ENCODE measurements around the gene LYL1. TPM values are rescaled to one million over a fixed set of nuclear protein-coding genes. Genes with fewer than 3 reads are reported as not detected.

Gene LYL1
- total and polyA plus RNA-seq, 9 of the 15 experiments (the other 6 are each of a cell fraction or from before 2014, with no cell fraction given) = 1.3 to 266 (median 34.0) TPM

- in situ Hi-C loops (cut with MboI) (no loop called here), intact Hi-C loops (cut with micrococcal nuclease) (no loop called here)
- peaks cover 35% of the 10 kb centered on the region for H3K79me2 ChIP-seq (ENCODE audit: control insufficient read depth, insufficient read depth, low read length)
- FAIRE-seq (peak; percentile 91), DNase-seq (ENCODE audit: extremely low read depth in 1 of 4, low spot score in 3 of 4) (peak; percentile 63 to 90 (median 78)), ATAC-seq (peak; percentile 62)
- H3K4me1 ChIP-seq (replicated peaks in 1 of 2; ENCODE audit: control insufficient read depth in 2 of 2, insufficient read depth in 2 of 2, low read length in 2 of 2) = peaks cover 36 to 92% of the 10 kb centered on the region in 2 experiments
- H3K27me3 ChIP-seq (ENCODE audit: control insufficient read depth in 2 of 2, insufficient read depth in 2 of 2, low read length in 2 of 2) = no peaks in the 10 kb centered on the region
- BruUV-seq (replicated peaks) = no TSS peak
- H4K20me1 ChIP-seq (replicated peaks; ENCODE audit: control insufficient read depth, insufficient read depth, low read length) = no peaks in the 10 kb centered on the region
- H3K9me1 ChIP-seq (ENCODE audit: control insufficient read depth, insufficient read depth, low read length) = no peaks in the 10 kb centered on the region
- H3K9ac ChIP-seq (ENCODE audit: insufficient read depth in 1 of 2, low read depth in 2 of 2, low read length in 2 of 2) = peak overlapping the region; percentile 72 to 80
- peak overlapping the region; percentile 98 for H3K27ac ChIP-seq (ENCODE audit: extremely low read depth, low read depth, low read length)
- POLR2A ChIA-PET = interaction anchor here (0.6 to 2.8 kb wide), 19 partner anchors 8 to 758 kb away, joined by 3 to 14 read pairs (median 3); partner anchors contain the start of genes DAND5, NACC1 and SYCE2
- WGBS (ENCODE audit: insufficient coverage, low coverage, missing lambda C conversion rate) = 17% methylated on average over 35 of the region's 44 CpGs
- CTCF ChIA-PET (ENCODE audit: low intra/inter-chr PET ratio) = interaction anchor here (2.4 kb wide), 1 partner anchor 113 kb away, joined by 10 read pairs; no protein-coding TSS in a partner anchor
- peak overlapping the region; percentile 53 for H3K4me2 ChIP-seq (ENCODE audit: insufficient read depth, low read length)
- H2AFZ ChIP-seq (ENCODE audit: low read depth, low read length) = peak overlapping the region; percentile 85
- peak overlapping the region; percentile 6; the same call in 1 of the 2 replicates for H3K4me3 ChIP-seq
- peaks cover 30% of the 10 kb centered on the region for H3K36me3 ChIP-seq (ENCODE audit: control insufficient read depth, insufficient read depth, low read length)
- no peaks in the 10 kb centered on the region for H3K9me3 ChIP-seq (replicated peaks; ENCODE audit: control insufficient read depth, insufficient read depth, low read depth, low read length)
- peak; percentile 47; the same call in 1 of the 2 replicates for TF ChIP-seq HBP1 (CRISPR knock-in tag; IDR thresholded peaks at IDR 0.05)
- TF ChIP-seq CXXC5 (CRISPR knock-in tag; IDR thresholded peaks at IDR 0.05) = peak; percentile 74
- no peak for TF ChIP-seq PHB (CRISPR knock-in tag; IDR thresholded peaks at IDR 0.05)
- no peak for TF ChIP-seq SIRT6 (IDR thresholded peaks at IDR 0.05; ENCODE audit: low read depth, low read length)
- peak; percentile 12; the same call in 1 of the 2 replicates for TF ChIP-seq AFF4 (CRISPR knock-in tag; IDR thresholded peaks at IDR 0.05)
- TF ChIP-seq CBX1 (IDR thresholded peaks at IDR 0.05; ENCODE audit: low read depth) = peak; percentile 81; the same call in 1 of the 2 replicates
- peak; percentile 50; the same call in 1 of the 2 replicates for TF ChIP-seq HDGF (IDR thresholded peaks at IDR 0.05)
- TF ChIP-seq KDM5B (IDR thresholded peaks at IDR 0.05; ENCODE audit: insufficient replicate concordance, low read depth, low read length) = peak; percentile 72
- peak; percentile 9; the same call in 1 of the 2 replicates for TF ChIP-seq MYC (IDR thresholded peaks at IDR 0.05; ENCODE audit: low read depth, low read length)
- peak; percentile 34; the same call in 1 of the 2 replicates for TF ChIP-seq MYC (CRISPR knock-in tag; IDR thresholded peaks at IDR 0.05; ENCODE audit: borderline replicate concordance, low read depth)
- TF ChIP-seq ID3 (CRISPR knock-in tag; IDR thresholded peaks at IDR 0.05) = no peak
- peak; percentile 25; the same call in 1 of the 2 replicates for TF ChIP-seq ID3 (tag; IDR thresholded peaks at IDR 0.05)
- TF ChIP-seq POLR2A (conservative IDR thresholded peaks at IDR 0.05) = peak; percentile 74
- peak; percentile 44 for TF ChIP-seq GABPA (tag; conservative IDR thresholded peaks at IDR 0.05; ENCODE audit: low read depth)
- no peak for TF ChIP-seq SREBF1 (IDR thresholded peaks at IDR 0.05; ENCODE audit: borderline replicate concordance, low read depth, low read length)
Observed at GRCh38 chr19:13095934-13096927, 6.4 kb downstream of the LYL1 start.

Data from K562 (cell line).